Measurements from ENCODE around the gene SLC9A8.
A peak's percentile ranks its signal among the peaks of the same experiment; 100 is the strongest.

The SLC9A8 gene

GRCh38 chr20:49936153-49937026 lies 123.8 kb downstream of the SLC9A8 start, which contains the start of gene RNF114:
RNF114 (plus strand) TSS chr20:49936397; CDS start chr20:49936413, 16 bp downstream.
- TF ChIP-seq EZH2phosphoT487 (conservative IDR thresholded peaks at IDR 0.05; ENCODE audit: low read length): no peak
- TF ChIP-seq CTCF (IDR thresholded peaks at IDR 0.05; ENCODE audit: insufficient read depth, low read length, poor library complexity, severe bottlenecking): no peak
- Histone ChIP-seq H3K9me3 (ENCODE audit: insufficient read depth, low read length) (no peaks in the 10 kb centered on the region), H3K4me3 (ENCODE audit: insufficient read depth, low read length, poor library complexity, severe bottlenecking) (peak within 1 kb of the TSS; percentile 95), H3K9me2 (replicated peaks; ENCODE audit: insufficient read depth, low read length) (no peaks in the 10 kb centered on the region), H3K79me2 (ENCODE audit: insufficient read depth, low read length) (peaks cover 48% of the 10 kb centered on the region), H3F3A (ENCODE audit: insufficient read depth) (peaks cover 25% of the 10 kb centered on the region), H4K20me1 (ENCODE audit: low read depth, low read length) (no peaks in the 10 kb centered on the region), H3K36me3 (ENCODE audit: low read length) (no peaks in the 10 kb centered on the region), H3K27me3 (ENCODE audit: low read length) (no peaks in the 10 kb centered on the region), H3K4me2 (ENCODE audit: low read depth, low read length, poor library complexity, severe bottlenecking) (peak within 1 kb of the TSS; percentile 92), H3K9ac (ENCODE audit: low read length) (peak within 1 kb of the TSS; percentile 89), H3K27ac (ENCODE audit: low read depth, low read length) (peak within 1 kb of the TSS; percentile 49), H2AFZ (ENCODE audit: low read depth, low read length, severe bottlenecking) (peak within 1 kb of the TSS; percentile 100)

GRCh38 chr20:49937027-49937929 lies 124.7 kb downstream of the SLC9A8 start:
- Histone ChIP-seq H3K4me2 (ENCODE audit: low read depth, low read length, poor library complexity, severe bottlenecking) (peak overlapping the region; percentile 72), H3K27me3 (ENCODE audit: low read length) (no peaks in the 10 kb centered on the region), H3K79me2 (ENCODE audit: insufficient read depth, low read length) (peaks cover 55% of the 10 kb centered on the region), H3F3A (ENCODE audit: insufficient read depth) (peaks cover 25% of the 10 kb centered on the region), H2AFZ (ENCODE audit: low read depth, low read length, severe bottlenecking) (no peak overlapping the region), H3K36me3 (ENCODE audit: low read length) (no peaks in the 10 kb centered on the region), H3K27ac (ENCODE audit: low read depth, low read length) (peak overlapping the region; percentile 34), H4K20me1 (ENCODE audit: low read depth, low read length) (no peaks in the 10 kb centered on the region), H3K4me3 (ENCODE audit: insufficient read depth, low read length, poor library complexity, severe bottlenecking) (peak overlapping the region; percentile 95), H3K9me3 (ENCODE audit: insufficient read depth, low read length) (no peaks in the 10 kb centered on the region), H3K9ac (ENCODE audit: low read length) (peak overlapping the region; percentile 89), H3K9me2 (replicated peaks; ENCODE audit: insufficient read depth, low read length) (no peaks in the 10 kb centered on the region)
- TF ChIP-seq EZH2phosphoT487 (conservative IDR thresholded peaks at IDR 0.05; ENCODE audit: low read length): no peak
- no peak for TF ChIP-seq CTCF (IDR thresholded peaks at IDR 0.05; ENCODE audit: insufficient read depth, low read length, poor library complexity, severe bottlenecking)

GRCh38 chr20:49938173-49939163 lies 125.8 kb downstream of the SLC9A8 start:
- no peaks in the 10 kb centered on the region for H4K20me1 ChIP-seq (ENCODE audit: low read depth, low read length)
- H3K36me3 ChIP-seq (ENCODE audit: low read length): peaks cover 3% of the 10 kb centered on the region; the same call in 1 of the 2 replicates
- peak overlapping the region; percentile 89; the same call in 1 of the 2 replicates for H3K9ac ChIP-seq (ENCODE audit: low read length)
- H3K4me3 ChIP-seq (ENCODE audit: insufficient read depth, low read length, poor library complexity, severe bottlenecking): no peak overlapping the region
- H3K27me3 ChIP-seq (ENCODE audit: low read length): no peaks in the 10 kb centered on the region
- peaks cover 24% of the 10 kb centered on the region for H3F3A ChIP-seq (ENCODE audit: insufficient read depth)
- H3K9me3 ChIP-seq (ENCODE audit: insufficient read depth, low read length): no peaks in the 10 kb centered on the region
- peaks cover 55% of the 10 kb centered on the region for H3K79me2 ChIP-seq (ENCODE audit: insufficient read depth, low read length)
- no peak overlapping the region for H2AFZ ChIP-seq (ENCODE audit: low read depth, low read length, severe bottlenecking)
- no peaks in the 10 kb centered on the region for H3K9me2 ChIP-seq (replicated peaks; ENCODE audit: insufficient read depth, low read length)
- H3K4me2 ChIP-seq (ENCODE audit: low read depth, low read length, poor library complexity, severe bottlenecking): peak overlapping the region; percentile 72
- TF ChIP-seq CTCF (IDR thresholded peaks at IDR 0.05; ENCODE audit: insufficient read depth, low read length, poor library complexity, severe bottlenecking) (no peak), EZH2phosphoT487 (conservative IDR thresholded peaks at IDR 0.05; ENCODE audit: low read length) (no peak)
- no peak overlapping the region for H3K27ac ChIP-seq (ENCODE audit: low read depth, low read length)
